HEK293 (cell line): ENCODE results near the gene TPI1.

Experiments used
- CTCF ChIA-PET: fragments of 350-600 bp; formaldehyde crosslinking; extraction: SDS; loops from one replicate; lab custom pipeline; 2021; ENCODE audit warnings: antibody characterized with exemption; lab: Yijun Ruan, JAX
- POLR2A ChIA-PET: fragments of 300-600 bp; formaldehyde crosslinking; extraction: SDS; loops from one replicate; lab custom pipeline; 2020; ENCODE audit warnings: antibody characterized with exemption, inconsistent platforms; lab: Yijun Ruan, JAX
- H3K27ac ChIP-seq: fragments of 200-500 bp; sonication (Bioruptor generic); 2 replicates; pipeline ENCODE4 v1.5.1; 2014; ENCODE audit warnings: low read depth, low read length, control low read depth, inconsistent platforms; ENCODE audit errors: extremely low read depth
- H3K36me3 ChIP-seq, 2 experiments: fragments of 200-500 bp in 1 of 2; sonication (Bioruptor generic) in 1 of 2; 1 replicate in 1 of 2; 2 replicates in 1 of 2; pipeline ENCODE4 v1.5.1; 2014 to 2017; ENCODE audit warnings: inconsistent platforms in 2 of 2, low read length in 2 of 2; ENCODE audit not compliant: control insufficient read depth in 2 of 2, insufficient read depth in 1 of 2
- H3K4me1 ChIP-seq: fragments of 200-500 bp; sonication (Bioruptor generic); 2 replicates; pipeline ENCODE4 v1.5.1; 2014; ENCODE audit warnings: mild to moderate bottlenecking, low read length, inconsistent platforms; ENCODE audit not compliant: control insufficient read depth, insufficient read depth
- H3K4me3 ChIP-seq: 2 replicates; pipeline ENCODE4 v1.5.1; 2011; ENCODE audit warnings: low read depth, mild to moderate bottlenecking, control low read depth, low read length, moderate library complexity
- H3K9me3 ChIP-seq: fragments of 200-500 bp; sonication (Bioruptor generic); 2 replicates; pipeline ENCODE4 v1.5.1; 2014; ENCODE audit warnings: low read depth, low read length, inconsistent platforms; ENCODE audit not compliant: control insufficient read depth, insufficient read depth
- BCL11A ChIP-seq: fragments of 450-650 bp; formaldehyde crosslinking; IDR thresholded peaks from 2 replicates; pipeline ENCODE4 v1.5.1; 2016; ENCODE audit warnings: low read depth, missing biosample characterization, missing genetic modification characterization
- GLI4 ChIP-seq: fragments of 450-650 bp; formaldehyde crosslinking; IDR thresholded peaks from 2 replicates; pipeline ENCODE4 v1.5.1; 2016; ENCODE audit warnings: missing biosample characterization, missing genetic modification characterization
- HOXA7 ChIP-seq: sonication (generic); formaldehyde crosslinking; IDR thresholded peaks from 2 replicates; pipeline ENCODE4 v1.8.1; 2022; ENCODE audit warnings: missing genetic modification reagents, borderline replicate concordance
- HOXD13 ChIP-seq: sonication (generic); formaldehyde crosslinking; IDR thresholded peaks from 2 replicates; pipeline ENCODE4 v1.8.0; 2022; ENCODE audit warnings: missing genetic modification reagents, borderline replicate concordance
- MYNN ChIP-seq: fragments of 450-650 bp; formaldehyde crosslinking; IDR thresholded peaks from 2 replicates; pipeline ENCODE4 v1.5.1; 2016; ENCODE audit warnings: missing biosample characterization, missing genetic modification characterization, borderline replicate concordance
- OSR2 ChIP-seq: fragments of 450-650 bp; formaldehyde crosslinking; IDR thresholded peaks from 2 replicates; pipeline ENCODE4 v1.5.1; 2016; ENCODE audit warnings: missing biosample characterization, missing genetic modification characterization
- SETDB1 ChIP-seq: IDR thresholded peaks from one replicate; pipeline ENCODE4 v1.6.1; 2017; ENCODE audit warnings: mild to moderate bottlenecking, low read length, moderate library complexity, mixed read lengths; ENCODE audit not compliant: insufficient read length
- SP7 ChIP-seq: fragments of 450-650 bp; formaldehyde crosslinking; IDR thresholded peaks from 2 replicates; pipeline ENCODE4 v1.5.1; 2016; ENCODE audit warnings: missing biosample characterization, missing genetic modification characterization
- ZBTB17 ChIP-seq: fragments of 450-650 bp; formaldehyde crosslinking; IDR thresholded peaks from 2 replicates; pipeline ENCODE4 v1.5.1; 2016; ENCODE audit warnings: missing biosample characterization, missing genetic modification characterization
- ZFP69B ChIP-seq: fragments of 450-650 bp; formaldehyde crosslinking; IDR thresholded peaks from 2 replicates; pipeline ENCODE4 v1.5.1; 2016; ENCODE audit warnings: missing biosample characterization, missing genetic modification characterization
- ZIC2 ChIP-seq: fragments of 450-650 bp; formaldehyde crosslinking; IDR thresholded peaks from 2 replicates; pipeline ENCODE4 v1.5.1; 2016; ENCODE audit warnings: missing biosample characterization, missing genetic modification characterization
- ZNF10 ChIP-seq: fragments of 450-650 bp; formaldehyde crosslinking; IDR thresholded peaks from 2 replicates; pipeline ENCODE4 v1.5.1; 2017; ENCODE audit warnings: missing biosample characterization, missing genetic modification characterization
- ZNF112 ChIP-seq: fragments of 450-650 bp; formaldehyde crosslinking; IDR thresholded peaks from 2 replicates; pipeline ENCODE4 v1.5.0; 2017; ENCODE audit warnings: missing biosample characterization, missing genetic modification characterization
- ZNF175 ChIP-seq: fragments of 450-650 bp; formaldehyde crosslinking; IDR thresholded peaks from 2 replicates; pipeline ENCODE4 v1.5.1; 2016; ENCODE audit warnings: missing biosample characterization, missing genetic modification characterization
- ZNF19 ChIP-seq: fragments of 450-650 bp; formaldehyde crosslinking; IDR thresholded peaks from 2 replicates; pipeline ENCODE4; 2016; ENCODE audit warnings: missing biosample characterization, missing genetic modification characterization, low read depth
- ZNF2 ChIP-seq: fragments of 450-650 bp; formaldehyde crosslinking; IDR thresholded peaks from 2 replicates; pipeline ENCODE4 v1.5.1; 2016; ENCODE audit warnings: missing biosample characterization, missing genetic modification characterization
- ZNF248 ChIP-seq: fragments of 450-650 bp; formaldehyde crosslinking; IDR thresholded peaks from 2 replicates; pipeline ENCODE4 v1.5.1; 2017; ENCODE audit warnings: missing biosample characterization, missing genetic modification characterization
- ZNF335 ChIP-seq: fragments of 450-650 bp; formaldehyde crosslinking; conservative IDR thresholded peaks from 2 replicates; pipeline ENCODE4 v1.5.1; 2016; ENCODE audit warnings: missing biosample characterization, missing genetic modification characterization
- ZNF354C ChIP-seq: fragments of 450-650 bp; formaldehyde crosslinking; IDR thresholded peaks from 2 replicates; pipeline ENCODE4 v1.5.1; 2016; ENCODE audit warnings: missing biosample characterization, missing genetic modification characterization, low read depth, borderline replicate concordance
- ZNF37A ChIP-seq: fragments of 450-650 bp; IDR thresholded peaks from 2 replicates; pipeline ENCODE4 v1.5.1; 2018; ENCODE audit warnings: missing biosample characterization, missing genetic modification characterization
- ZNF433 ChIP-seq: fragments of 450-650 bp; formaldehyde crosslinking; IDR thresholded peaks from 2 replicates; pipeline ENCODE4 v1.5.1; 2016; ENCODE audit warnings: missing biosample characterization, missing genetic modification characterization, low read depth
- ZNF529 ChIP-seq: fragments of 450-650 bp; formaldehyde crosslinking; IDR thresholded peaks from 2 replicates; pipeline ENCODE4 v1.5.1; 2017; ENCODE audit warnings: missing genetic modification characterization, missing biosample characterization; ENCODE audit not compliant: insufficient replicate concordance
- ZNF629 ChIP-seq: fragments of 450-650 bp; formaldehyde crosslinking; IDR thresholded peaks from 2 replicates; pipeline ENCODE4 v1.5.1; 2017; ENCODE audit warnings: missing biosample characterization, missing genetic modification characterization
- ZNF677 ChIP-seq: fragments of 450-650 bp; IDR thresholded peaks from 2 replicates; pipeline ENCODE4 v1.5.0; 2018; ENCODE audit warnings: missing biosample characterization, mild to moderate bottlenecking, missing genetic modification characterization, moderate library complexity
- ZSCAN16 ChIP-seq: fragments of 450-650 bp; formaldehyde crosslinking; IDR thresholded peaks from 2 replicates; pipeline ENCODE4 v1.5.1; 2016; ENCODE audit warnings: missing biosample characterization, missing genetic modification characterization
- TF ChIP-seq, protein P1 (sequence below): fragments of 450-650 bp; formaldehyde crosslinking; IDR thresholded peaks from 2 replicates; pipeline ENCODE4 v1.5.1; 2016; ENCODE audit warnings: missing biosample characterization, missing genetic modification characterization, low read depth
- TF ChIP-seq, protein P2 (sequence below): fragments of 450-650 bp; formaldehyde crosslinking; IDR thresholded peaks from 2 replicates; pipeline ENCODE4; 2016; ENCODE audit warnings: missing biosample characterization, missing genetic modification characterization
- TF ChIP-seq, protein P3 (sequence below): fragments of 450-650 bp; formaldehyde crosslinking; IDR thresholded peaks from 2 replicates; pipeline ENCODE4 v1.5.1; 2016; ENCODE audit warnings: missing biosample characterization, missing genetic modification characterization
- TF ChIP-seq, protein P4 (sequence below): fragments of 450-650 bp; formaldehyde crosslinking; IDR thresholded peaks from 2 replicates; pipeline ENCODE4 v1.5.1; 2017; ENCODE audit warnings: missing biosample characterization, missing genetic modification characterization
- TF ChIP-seq, protein P5 (sequence below): fragments of 450-650 bp; formaldehyde crosslinking; conservative IDR thresholded peaks from 2 replicates; pipeline ENCODE4 v1.5.1; 2016; ENCODE audit warnings: low read depth, missing biosample characterization, missing genetic modification characterization

TPI1 gene

DNA sequence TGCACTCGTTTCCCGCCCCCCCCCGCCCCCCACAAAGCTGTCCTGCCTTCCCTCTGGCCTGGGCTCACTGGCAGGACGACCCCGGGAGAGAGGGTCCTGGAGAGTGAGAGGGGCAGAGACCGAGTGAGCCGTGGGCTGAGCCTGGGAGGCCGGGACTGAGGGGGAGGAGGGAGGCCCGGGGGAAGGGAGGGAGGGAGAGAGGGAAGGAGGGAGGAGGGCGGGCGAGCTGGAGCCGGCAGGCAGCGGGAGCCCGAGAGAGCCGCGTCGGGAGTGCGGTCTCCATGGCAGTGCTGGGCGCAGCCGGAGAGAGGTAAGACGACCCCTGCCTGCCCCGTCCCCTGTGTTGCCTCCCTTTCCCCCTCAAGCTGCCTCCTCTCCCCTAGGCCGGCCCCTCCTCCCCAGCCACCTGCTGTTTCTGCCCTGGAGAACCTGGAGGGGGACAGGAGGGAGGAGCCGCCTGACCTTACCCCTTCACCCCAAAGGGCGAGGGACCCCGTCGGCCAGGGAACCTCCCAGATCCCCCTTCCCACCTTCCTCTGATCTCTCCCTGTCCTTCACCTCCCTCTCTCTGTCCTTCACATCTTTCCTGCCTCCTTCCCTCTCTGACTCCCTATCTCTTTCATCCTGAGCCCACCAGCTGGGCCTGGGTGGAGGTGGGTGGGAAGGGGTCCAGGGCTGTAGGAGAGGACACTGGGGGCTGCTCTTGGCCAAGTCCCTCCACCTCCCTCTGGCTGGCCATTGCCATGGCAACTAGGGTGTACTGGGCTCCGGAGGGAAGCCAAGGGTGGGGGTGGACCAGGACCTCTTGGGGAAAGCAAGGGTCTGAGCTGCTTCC, 45.5 kb upstream of the TPI1 start, which contains the start of gene GPR162:
Gene GPR162 (plus strand): TSS at position 231 of the 835 bp plus-strand sequence. CDS start 2,078 bp downstream, outside the sequence.
- Histone ChIP-seq H3K4me3 (peak within 1 kb of the TSS; percentile 29), H3K36me3 (peaks cover 0 to 3% of the 10 kb centered on the region in 2 experiments; a peak in 1 of 3 replicates), H3K4me1 (peaks cover 6% of the 10 kb centered on the region; the same call in 1 of the 2 replicates), H3K27ac (no peak within 1 kb of the TSS; the same call in 1 of the 2 replicates), H3K9me3 (no peaks in the 10 kb centered on the region)
- ChIA-PET POLR2A (interaction anchor here (0.6 to 2.0 kb wide), 11 partner anchors 9 to 98 kb away, joined by 3 to 11 read pairs (median 6); partner anchors contain the start of genes CDCA3, COPS7A, MLF2 and PTMS), CTCF (interaction anchor here (0.5 to 8.1 kb wide), 8 partner anchors 8 to 229 kb away, joined by 3 to 116 read pairs (median 4); partner anchors contain the start of gene MLF2)
- TF ChIP-seq GLI4 (tag by site-specific recombination), result no peak
- TF ChIP-seq, protein P1, sequence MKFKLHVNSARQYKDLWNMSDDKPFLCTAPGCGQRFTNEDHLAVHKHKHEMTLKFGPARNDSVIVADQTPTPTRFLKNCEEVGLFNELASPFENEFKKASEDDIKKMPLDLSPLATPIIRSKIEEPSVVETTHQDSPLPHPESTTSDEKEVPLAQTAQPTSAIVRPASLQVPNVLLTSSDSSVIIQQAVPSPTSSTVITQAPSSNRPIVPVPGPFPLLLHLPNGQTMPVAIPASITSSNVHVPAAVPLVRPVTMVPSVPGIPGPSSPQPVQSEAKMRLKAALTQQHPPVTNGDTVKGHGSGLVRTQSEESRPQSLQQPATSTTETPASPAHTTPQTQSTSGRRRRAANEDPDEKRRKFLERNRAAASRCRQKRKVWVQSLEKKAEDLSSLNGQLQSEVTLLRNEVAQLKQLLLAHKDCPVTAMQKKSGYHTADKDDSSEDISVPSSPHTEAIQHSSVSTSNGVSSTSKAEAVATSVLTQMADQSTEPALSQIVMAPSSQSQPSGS (tag by site-specific recombination), result no peak
- no peak for TF ChIP-seq ZNF354C
- TF ChIP-seq ZNF2 (tag by site-specific recombination), result no peak
- TF ChIP-seq, protein P2, sequence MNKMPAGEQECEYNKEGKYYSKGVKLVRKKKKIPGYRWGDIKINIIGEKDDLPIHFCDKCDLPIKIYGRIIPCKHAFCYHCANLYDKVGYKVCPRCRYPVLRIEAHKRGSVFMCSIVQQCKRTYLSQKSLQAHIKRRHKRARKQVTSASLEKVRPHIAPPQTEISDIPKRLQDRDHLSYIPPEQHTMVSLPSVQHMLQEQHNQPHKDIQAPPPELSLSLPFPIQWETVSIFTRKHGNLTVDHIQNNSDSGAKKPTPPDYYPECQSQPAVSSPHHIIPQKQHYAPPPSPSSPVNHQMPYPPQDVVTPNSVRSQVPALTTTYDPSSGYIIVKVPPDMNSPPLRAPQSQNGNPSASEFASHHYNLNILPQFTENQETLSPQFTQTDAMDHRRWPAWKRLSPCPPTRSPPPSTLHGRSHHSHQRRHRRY (tag by site-specific recombination), result no peak
- TF ChIP-seq, protein P3, sequence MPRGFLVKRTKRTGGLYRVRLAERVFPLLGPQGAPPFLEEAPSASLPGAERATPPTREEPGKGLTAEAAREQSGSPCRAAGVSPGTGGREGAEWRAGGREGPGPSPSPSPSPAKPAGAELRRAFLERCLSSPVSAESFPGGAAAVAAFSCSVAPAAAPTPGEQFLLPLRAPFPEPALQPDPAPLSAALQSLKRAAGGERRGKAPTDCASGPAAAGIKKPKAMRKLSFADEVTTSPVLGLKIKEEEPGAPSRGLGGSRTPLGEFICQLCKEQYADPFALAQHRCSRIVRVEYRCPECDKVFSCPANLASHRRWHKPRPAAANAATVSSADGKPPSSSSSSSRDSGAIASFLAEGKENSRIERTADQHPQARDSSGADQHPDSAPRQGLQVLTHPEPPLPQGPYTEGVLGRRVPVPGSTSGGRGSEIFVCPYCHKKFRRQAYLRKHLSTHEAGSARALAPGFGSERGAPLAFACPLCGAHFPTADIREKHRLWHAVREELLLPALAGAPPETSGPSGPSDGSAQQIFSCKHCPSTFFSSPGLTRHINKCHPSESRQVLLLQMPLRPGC, result no peak
- TF ChIP-seq HOXD13 (CRISPR knock-in tag), result no peak
- TF ChIP-seq ZNF10 (tag by site-specific recombination), result no peak; the same call in 1 of the 2 replicates
- no peak for TF ChIP-seq HOXA7 (CRISPR knock-in tag)
- TF ChIP-seq, protein P4, sequence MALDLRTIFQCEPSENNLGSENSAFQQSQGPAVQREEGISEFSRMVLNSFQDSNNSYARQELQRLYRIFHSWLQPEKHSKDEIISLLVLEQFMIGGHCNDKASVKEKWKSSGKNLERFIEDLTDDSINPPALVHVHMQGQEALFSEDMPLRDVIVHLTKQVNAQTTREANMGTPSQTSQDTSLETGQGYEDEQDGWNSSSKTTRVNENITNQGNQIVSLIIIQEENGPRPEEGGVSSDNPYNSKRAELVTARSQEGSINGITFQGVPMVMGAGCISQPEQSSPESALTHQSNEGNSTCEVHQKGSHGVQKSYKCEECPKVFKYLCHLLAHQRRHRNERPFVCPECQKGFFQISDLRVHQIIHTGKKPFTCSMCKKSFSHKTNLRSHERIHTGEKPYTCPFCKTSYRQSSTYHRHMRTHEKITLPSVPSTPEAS (tag by site-specific recombination), result no peak
- TF ChIP-seq SP7 (tag by site-specific recombination), result no peak; the same call in 1 of the 2 replicates
- no peak for TF ChIP-seq ZSCAN16 (tag by site-specific recombination)
- TF ChIP-seq ZNF248 (tag by site-specific recombination), result no peak
- no peak for TF ChIP-seq ZNF629 (tag by site-specific recombination)
- no peak for TF ChIP-seq ZNF112 (tag by site-specific recombination)
- TF ChIP-seq ZNF677, result no peak
- TF ChIP-seq ZFP69B, result no peak
- 0 out of 2 replicates have a peak, but pooled peaks have one; percentile 24 for TF ChIP-seq ZBTB17 (tag by site-specific recombination)
- TF ChIP-seq OSR2 (tag by site-specific recombination), result no peak
- no peak for TF ChIP-seq ZNF37A
- peak; percentile 92 for TF ChIP-seq ZIC2 (tag by site-specific recombination)
- TF ChIP-seq ZNF529 (tag by site-specific recombination), result no peak
- TF ChIP-seq, protein P5, sequence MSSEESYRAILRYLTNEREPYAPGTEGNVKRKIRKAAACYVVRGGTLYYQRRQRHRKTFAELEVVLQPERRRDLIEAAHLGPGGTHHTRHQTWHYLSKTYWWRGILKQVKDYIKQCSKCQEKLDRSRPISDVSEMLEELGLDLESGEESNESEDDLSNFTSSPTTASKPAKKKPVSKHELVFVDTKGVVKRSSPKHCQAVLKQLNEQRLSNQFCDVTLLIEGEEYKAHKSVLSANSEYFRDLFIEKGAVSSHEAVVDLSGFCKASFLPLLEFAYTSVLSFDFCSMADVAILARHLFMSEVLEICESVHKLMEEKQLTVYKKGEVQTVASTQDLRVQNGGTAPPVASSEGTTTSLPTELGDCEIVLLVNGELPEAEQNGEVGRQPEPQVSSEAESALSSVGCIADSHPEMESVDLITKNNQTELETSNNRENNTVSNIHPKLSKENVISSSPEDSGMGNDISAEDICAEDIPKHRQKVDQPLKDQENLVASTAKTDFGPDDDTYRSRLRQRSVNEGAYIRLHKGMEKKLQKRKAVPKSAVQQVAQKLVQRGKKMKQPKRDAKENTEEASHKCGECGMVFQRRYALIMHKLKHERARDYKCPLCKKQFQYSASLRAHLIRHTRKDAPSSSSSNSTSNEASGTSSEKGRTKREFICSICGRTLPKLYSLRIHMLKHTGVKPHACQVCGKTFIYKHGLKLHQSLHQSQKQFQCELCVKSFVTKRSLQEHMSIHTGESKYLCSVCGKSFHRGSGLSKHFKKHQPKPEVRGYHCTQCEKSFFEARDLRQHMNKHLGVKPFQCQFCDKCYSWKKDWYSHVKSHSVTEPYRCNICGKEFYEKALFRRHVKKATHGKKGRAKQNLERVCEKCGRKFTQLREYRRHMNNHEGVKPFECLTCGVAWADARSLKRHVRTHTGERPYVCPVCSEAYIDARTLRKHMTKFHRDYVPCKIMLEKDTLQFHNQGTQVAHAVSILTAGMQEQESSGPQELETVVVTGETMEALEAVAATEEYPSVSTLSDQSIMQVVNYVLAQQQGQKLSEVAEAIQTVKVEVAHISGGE (tag by site-specific recombination), result no peak
- TF ChIP-seq ZNF19, result no peak
- TF ChIP-seq ZNF175 (tag by site-specific recombination), result no peak
- no peak for TF ChIP-seq SETDB1
- no peak for TF ChIP-seq BCL11A
- peak; percentile 66 for TF ChIP-seq ZNF335 (tag by site-specific recombination)
- TF ChIP-seq MYNN (tag by site-specific recombination), result peak; percentile 56; the same call in 1 of the 2 replicates
- no peak for TF ChIP-seq ZNF433
